GM23338 (cell line): ENCODE measurements around the gene SVIP.

ENCODE experiments used
- CREB1 ChIP-seq: fragments of 250-450 bp; sonication (Bioruptor Pico); IDR thresholded peaks from 2 replicates; pipeline ENCODE4 v1.5.0; 2020; ENCODE audit warnings: low read depth, mild to moderate bottlenecking, moderate library complexity
- EZH2 ChIP-seq: fragments of 200-600 bp; sonication (generic); IDR thresholded peaks from one replicate; pipeline ENCODE4 v1.8.0; 2017; ENCODE audit warnings: antibody characterized with exemption, mild to moderate bottlenecking, low read depth; ENCODE audit not compliant: unreplicated experiment
- EZH2phosphoT487 ChIP-seq: fragments of 200-600 bp; sonication (generic); IDR thresholded peaks from one replicate; pipeline ENCODE4 v1.8.1; 2018; ENCODE audit warnings: antibody characterized with exemption; ENCODE audit not compliant: unreplicated experiment
- JUNB ChIP-seq: IDR thresholded peaks from one replicate; pipeline ENCODE4 v1.6.1; 2016; ENCODE audit warnings: antibody characterized with exemption; ENCODE audit not compliant: unreplicated experiment
- POLR2AphosphoS5 ChIP-seq: IDR thresholded peaks from 2 replicates; pipeline ENCODE4 v1.6.1; 2016; ENCODE audit warnings: antibody characterized with exemption, low read depth
- ZNF114 ChIP-seq: fragments of 250-450 bp; sonication (Bioruptor Pico); IDR thresholded peaks from 2 replicates; pipeline ENCODE4 v1.5.0; 2020; ENCODE audit warnings: mild to moderate bottlenecking, moderate library complexity
- ZNF331 ChIP-seq: fragments of 250-450 bp; sonication (Bioruptor Pico); IDR thresholded peaks from 2 replicates; pipeline ENCODE4 v1.5.0; 2020; ENCODE audit warnings: low read depth, mild to moderate bottlenecking, moderate library complexity
- TF ChIP-seq, protein P1 (sequence below), 2 experiments: fragments of 200-600 bp in 1 of 2; sonication (generic) in 1 of 2; conservative IDR thresholded peaks; 2 replicates each; pipeline versions ENCODE4 v1.5.1 to v1.6.1; 2016 to 2017; ENCODE audit warnings: antibody characterized with exemption in 2 of 2, low read depth in 2 of 2, mild to moderate bottlenecking in 2 of 2, moderate library complexity in 1 of 2
- TF ChIP-seq, protein P2 (sequence below): IDR thresholded peaks from one replicate; pipeline ENCODE4 v1.6.1; 2018; ENCODE audit warnings: antibody characterized with exemption; ENCODE audit not compliant: unreplicated experiment
- TF ChIP-seq, protein P3 (sequence below): IDR thresholded peaks from 2 replicates; pipeline ENCODE4 v1.6.1; 2016; ENCODE audit warnings: antibody characterized with exemption
- TF ChIP-seq, protein P4 (sequence below): fragments of 250-450 bp; sonication (Bioruptor Pico); IDR thresholded peaks from 2 replicates; pipeline ENCODE4 v1.5.0; 2020; ENCODE audit warnings: mild to moderate bottlenecking, moderate library complexity

DNA sequence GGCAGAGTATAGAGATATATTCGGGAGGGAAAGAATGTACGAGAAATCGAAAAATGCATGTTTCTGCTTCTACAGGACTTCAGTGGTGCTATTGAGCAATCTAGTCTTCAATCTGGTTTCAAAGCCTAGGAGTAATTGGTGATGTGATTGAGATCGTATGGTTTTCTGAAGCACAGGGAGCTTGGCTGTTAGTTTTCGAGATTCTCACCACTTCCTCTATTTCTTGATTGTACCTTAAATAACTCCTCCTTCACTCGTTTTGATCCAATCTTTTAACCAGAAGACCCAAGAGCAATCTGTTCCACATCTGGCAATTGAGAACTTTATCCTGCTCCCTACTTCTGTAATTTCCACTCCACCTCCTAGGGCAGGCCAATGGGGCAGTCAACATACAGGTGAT is 30.2 kb upstream of the SVIP start:
- TF ChIP-seq, protein P1, sequence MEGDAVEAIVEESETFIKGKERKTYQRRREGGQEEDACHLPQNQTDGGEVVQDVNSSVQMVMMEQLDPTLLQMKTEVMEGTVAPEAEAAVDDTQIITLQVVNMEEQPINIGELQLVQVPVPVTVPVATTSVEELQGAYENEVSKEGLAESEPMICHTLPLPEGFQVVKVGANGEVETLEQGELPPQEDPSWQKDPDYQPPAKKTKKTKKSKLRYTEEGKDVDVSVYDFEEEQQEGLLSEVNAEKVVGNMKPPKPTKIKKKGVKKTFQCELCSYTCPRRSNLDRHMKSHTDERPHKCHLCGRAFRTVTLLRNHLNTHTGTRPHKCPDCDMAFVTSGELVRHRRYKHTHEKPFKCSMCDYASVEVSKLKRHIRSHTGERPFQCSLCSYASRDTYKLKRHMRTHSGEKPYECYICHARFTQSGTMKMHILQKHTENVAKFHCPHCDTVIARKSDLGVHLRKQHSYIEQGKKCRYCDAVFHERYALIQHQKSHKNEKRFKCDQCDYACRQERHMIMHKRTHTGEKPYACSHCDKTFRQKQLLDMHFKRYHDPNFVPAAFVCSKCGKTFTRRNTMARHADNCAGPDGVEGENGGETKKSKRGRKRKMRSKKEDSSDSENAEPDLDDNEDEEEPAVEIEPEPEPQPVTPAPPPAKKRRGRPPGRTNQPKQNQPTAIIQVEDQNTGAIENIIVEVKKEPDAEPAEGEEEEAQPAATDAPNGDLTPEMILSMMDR (conservative IDR thresholded peaks at IDR 0.05; ENCODE audit: low read depth in 2 of 2): no peak
- TF ChIP-seq, protein P2, sequence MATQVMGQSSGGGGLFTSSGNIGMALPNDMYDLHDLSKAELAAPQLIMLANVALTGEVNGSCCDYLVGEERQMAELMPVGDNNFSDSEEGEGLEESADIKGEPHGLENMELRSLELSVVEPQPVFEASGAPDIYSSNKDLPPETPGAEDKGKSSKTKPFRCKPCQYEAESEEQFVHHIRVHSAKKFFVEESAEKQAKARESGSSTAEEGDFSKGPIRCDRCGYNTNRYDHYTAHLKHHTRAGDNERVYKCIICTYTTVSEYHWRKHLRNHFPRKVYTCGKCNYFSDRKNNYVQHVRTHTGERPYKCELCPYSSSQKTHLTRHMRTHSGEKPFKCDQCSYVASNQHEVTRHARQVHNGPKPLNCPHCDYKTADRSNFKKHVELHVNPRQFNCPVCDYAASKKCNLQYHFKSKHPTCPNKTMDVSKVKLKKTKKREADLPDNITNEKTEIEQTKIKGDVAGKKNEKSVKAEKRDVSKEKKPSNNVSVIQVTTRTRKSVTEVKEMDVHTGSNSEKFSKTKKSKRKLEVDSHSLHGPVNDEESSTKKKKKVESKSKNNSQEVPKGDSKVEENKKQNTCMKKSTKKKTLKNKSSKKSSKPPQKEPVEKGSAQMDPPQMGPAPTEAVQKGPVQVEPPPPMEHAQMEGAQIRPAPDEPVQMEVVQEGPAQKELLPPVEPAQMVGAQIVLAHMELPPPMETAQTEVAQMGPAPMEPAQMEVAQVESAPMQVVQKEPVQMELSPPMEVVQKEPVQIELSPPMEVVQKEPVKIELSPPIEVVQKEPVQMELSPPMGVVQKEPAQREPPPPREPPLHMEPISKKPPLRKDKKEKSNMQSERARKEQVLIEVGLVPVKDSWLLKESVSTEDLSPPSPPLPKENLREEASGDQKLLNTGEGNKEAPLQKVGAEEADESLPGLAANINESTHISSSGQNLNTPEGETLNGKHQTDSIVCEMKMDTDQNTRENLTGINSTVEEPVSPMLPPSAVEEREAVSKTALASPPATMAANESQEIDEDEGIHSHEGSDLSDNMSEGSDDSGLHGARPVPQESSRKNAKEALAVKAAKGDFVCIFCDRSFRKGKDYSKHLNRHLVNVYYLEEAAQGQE: no peak
- no peak for TF ChIP-seq POLR2AphosphoS5
- no peak for TF ChIP-seq ZNF331
- TF ChIP-seq EZH2: no peak
- TF ChIP-seq EZH2phosphoT487: no peak
- TF ChIP-seq JUNB: no peak
- TF ChIP-seq, protein P3, sequence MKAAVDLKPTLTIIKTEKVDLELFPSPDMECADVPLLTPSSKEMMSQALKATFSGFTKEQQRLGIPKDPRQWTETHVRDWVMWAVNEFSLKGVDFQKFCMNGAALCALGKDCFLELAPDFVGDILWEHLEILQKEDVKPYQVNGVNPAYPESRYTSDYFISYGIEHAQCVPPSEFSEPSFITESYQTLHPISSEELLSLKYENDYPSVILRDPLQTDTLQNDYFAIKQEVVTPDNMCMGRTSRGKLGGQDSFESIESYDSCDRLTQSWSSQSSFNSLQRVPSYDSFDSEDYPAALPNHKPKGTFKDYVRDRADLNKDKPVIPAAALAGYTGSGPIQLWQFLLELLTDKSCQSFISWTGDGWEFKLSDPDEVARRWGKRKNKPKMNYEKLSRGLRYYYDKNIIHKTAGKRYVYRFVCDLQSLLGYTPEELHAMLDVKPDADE: no peak
- no peak for TF ChIP-seq CREB1 (CRISPR knock-in tag)
- TF ChIP-seq ZNF114 (CRISPR knock-in tag): no peak
- TF ChIP-seq, protein P4, sequence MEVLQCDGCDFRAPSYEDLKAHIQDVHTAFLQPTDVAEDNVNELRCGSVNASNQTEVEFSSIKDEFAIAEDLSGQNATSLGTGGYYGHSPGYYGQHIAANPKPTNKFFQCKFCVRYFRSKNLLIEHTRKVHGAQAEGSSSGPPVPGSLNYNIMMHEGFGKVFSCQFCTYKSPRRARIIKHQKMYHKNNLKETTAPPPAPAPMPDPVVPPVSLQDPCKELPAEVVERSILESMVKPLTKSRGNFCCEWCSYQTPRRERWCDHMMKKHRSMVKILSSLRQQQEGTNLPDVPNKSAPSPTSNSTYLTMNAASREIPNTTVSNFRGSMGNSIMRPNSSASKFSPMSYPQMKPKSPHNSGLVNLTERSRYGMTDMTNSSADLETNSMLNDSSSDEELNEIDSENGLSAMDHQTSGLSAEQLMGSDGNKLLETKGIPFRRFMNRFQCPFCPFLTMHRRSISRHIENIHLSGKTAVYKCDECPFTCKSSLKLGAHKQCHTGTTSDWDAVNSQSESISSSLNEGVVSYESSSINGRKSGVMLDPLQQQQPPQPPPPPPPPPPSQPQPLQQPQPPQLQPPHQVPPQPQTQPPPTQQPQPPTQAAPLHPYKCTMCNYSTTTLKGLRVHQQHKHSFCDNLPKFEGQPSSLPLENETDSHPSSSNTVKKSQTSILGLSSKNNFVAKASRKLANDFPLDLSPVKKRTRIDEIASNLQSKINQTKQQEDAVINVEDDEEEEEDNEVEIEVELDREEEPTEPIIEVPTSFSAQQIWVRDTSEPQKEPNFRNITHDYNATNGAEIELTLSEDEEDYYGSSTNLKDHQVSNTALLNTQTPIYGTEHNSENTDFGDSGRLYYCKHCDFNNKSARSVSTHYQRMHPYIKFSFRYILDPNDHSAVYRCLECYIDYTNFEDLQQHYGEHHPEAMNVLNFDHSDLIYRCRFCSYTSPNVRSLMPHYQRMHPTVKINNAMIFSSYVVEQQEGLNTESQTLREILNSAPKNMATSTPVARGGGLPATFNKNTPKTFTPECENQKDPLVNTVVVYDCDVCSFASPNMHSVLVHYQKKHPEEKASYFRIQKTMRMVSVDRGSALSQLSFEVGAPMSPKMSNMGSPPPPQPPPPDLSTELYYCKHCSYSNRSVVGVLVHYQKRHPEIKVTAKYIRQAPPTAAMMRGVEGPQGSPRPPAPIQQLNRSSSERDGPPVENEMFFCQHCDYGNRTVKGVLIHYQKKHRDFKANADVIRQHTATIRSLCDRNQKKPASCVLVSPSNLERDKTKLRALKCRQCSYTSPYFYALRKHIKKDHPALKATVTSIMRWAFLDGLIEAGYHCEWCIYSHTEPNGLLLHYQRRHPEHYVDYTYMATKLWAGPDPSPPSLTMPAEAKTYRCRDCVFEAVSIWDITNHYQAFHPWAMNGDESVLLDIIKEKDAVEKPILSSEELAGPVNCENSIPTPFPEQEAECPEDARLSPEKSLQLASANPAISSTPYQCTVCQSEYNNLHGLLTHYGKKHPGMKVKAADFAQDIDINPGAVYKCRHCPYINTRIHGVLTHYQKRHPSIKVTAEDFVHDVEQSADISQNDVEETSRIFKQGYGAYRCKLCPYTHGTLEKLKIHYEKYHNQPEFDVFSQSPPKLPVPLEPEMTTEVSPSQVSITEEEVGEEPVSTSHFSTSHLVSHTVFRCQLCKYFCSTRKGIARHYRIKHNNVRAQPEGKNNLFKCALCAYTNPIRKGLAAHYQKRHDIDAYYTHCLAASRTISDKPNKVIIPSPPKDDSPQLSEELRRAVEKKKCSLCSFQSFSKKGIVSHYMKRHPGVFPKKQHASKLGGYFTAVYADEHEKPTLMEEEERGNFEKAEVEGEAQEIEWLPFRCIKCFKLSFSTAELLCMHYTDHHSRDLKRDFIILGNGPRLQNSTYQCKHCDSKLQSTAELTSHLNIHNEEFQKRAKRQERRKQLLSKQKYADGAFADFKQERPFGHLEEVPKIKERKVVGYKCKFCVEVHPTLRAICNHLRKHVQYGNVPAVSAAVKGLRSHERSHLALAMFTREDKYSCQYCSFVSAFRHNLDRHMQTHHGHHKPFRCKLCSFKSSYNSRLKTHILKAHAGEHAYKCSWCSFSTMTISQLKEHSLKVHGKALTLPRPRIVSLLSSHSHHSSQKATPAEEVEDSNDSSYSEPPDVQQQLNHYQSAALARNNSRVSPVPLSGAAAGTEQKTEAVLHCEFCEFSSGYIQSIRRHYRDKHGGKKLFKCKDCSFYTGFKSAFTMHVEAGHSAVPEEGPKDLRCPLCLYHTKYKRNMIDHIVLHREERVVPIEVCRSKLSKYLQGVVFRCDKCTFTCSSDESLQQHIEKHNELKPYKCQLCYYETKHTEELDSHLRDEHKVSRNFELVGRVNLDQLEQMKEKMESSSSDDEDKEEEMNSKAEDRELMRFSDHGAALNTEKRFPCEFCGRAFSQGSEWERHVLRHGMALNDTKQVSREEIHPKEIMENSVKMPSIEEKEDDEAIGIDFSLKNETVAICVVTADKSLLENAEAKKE: no peak
